Hepatocyte (in vitro differentiated cells): ENCODE measurements around the gene PLA2G4D.

ENCODE experiments used
- CTCF ChIP-seq: fragments of 200-600 bp; sonication (generic); IDR thresholded peaks from 2 replicates; pipeline ENCODE4 v1.5.1; 2016; ENCODE audit warnings: antibody characterized with exemption, mild to moderate bottlenecking; ENCODE audit not compliant: poor library complexity
- EZH2 ChIP-seq: fragments of 200-600 bp; sonication (generic); IDR thresholded peaks from 2 replicates; pipeline ENCODE4 v1.6.1; 2016; ENCODE audit warnings: antibody characterized with exemption, mild to moderate bottlenecking, borderline replicate concordance
- EZH2phosphoT487 ChIP-seq: fragments of 200-600 bp; sonication (generic); IDR thresholded peaks from one replicate; pipeline ENCODE4 v1.6.1; 2018; ENCODE audit warnings: antibody characterized with exemption, mild to moderate bottlenecking, low read depth, moderate library complexity; ENCODE audit not compliant: unreplicated experiment, severe bottlenecking

- TF ChIP-seq CTCF (no peak), EZH2phosphoT487 (no peak), EZH2 (no peak)
These were observed 4.0 kb downstream of the PLA2G4D start for GRCh38 chr15:42090370-42090769.
